ENCODE measurements around the gene MTHFD1L.

Gene MTHFD1L

DNA sequence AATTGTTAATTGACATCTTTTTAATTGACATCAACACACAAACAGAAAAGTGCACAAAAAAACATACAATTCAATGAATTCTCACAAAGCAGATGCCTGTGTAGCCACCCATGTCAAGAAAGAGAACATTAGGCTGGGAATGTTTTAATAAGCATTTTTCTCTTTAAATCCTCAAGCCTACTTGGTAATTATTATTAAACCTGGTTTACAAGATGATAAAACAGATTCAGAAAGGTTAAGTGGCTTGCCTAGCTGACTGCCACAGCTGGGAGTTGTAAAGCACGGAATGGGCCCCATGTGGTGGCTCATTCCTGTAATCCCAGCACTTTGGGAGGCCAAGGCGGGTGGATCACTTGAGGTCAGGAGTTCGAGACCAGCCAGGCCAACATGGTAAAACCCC is 284.3 kb downstream of the MTHFD1L start:
- Histone ChIP-seq H3K4me2 (ENCODE audit: insufficient read depth, low read length) (no peak overlapping the region), H3K4me1 (ENCODE audit: insufficient read depth, low read length) (no peaks in the 10 kb centered on the region), H3K79me2 (ENCODE audit: insufficient read depth, low read length) (no peaks in the 10 kb centered on the region), H3K4me3 (ENCODE audit: low read depth in 1 of 2, low read length in 2 of 2) (no peak overlapping the region), H3K36me3 (ENCODE audit: insufficient read depth, low read length) (no peaks in the 10 kb centered on the region), H3K27me3 (ENCODE audit: insufficient read depth, low read length, poor library complexity) (no peaks in the 10 kb centered on the region), H4K20me1 (ENCODE audit: insufficient read depth, low read length) (no peaks in the 10 kb centered on the region), H2AFZ (ENCODE audit: low read depth, low read length) (no peak overlapping the region), H3K27ac (ENCODE audit: low read length) (no peak overlapping the region), H3K9ac (ENCODE audit: low read depth, low read length) (no peak overlapping the region), H3K9me3 (ENCODE audit: insufficient read depth, low read length, severe bottlenecking) (no peaks in the 10 kb centered on the region)
- ATAC-seq (ENCODE audit: insufficient read depth, low read depth), result no peak
- DNase-seq, result no peak
- TF ChIP-seq, protein P1, sequence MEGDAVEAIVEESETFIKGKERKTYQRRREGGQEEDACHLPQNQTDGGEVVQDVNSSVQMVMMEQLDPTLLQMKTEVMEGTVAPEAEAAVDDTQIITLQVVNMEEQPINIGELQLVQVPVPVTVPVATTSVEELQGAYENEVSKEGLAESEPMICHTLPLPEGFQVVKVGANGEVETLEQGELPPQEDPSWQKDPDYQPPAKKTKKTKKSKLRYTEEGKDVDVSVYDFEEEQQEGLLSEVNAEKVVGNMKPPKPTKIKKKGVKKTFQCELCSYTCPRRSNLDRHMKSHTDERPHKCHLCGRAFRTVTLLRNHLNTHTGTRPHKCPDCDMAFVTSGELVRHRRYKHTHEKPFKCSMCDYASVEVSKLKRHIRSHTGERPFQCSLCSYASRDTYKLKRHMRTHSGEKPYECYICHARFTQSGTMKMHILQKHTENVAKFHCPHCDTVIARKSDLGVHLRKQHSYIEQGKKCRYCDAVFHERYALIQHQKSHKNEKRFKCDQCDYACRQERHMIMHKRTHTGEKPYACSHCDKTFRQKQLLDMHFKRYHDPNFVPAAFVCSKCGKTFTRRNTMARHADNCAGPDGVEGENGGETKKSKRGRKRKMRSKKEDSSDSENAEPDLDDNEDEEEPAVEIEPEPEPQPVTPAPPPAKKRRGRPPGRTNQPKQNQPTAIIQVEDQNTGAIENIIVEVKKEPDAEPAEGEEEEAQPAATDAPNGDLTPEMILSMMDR (IDR thresholded peaks at IDR 0.05; ENCODE audit: borderline replicate concordance, extremely low read depth, low read length, poor library complexity, severe bottlenecking), result no peak
- TF ChIP-seq EZH2 (IDR thresholded peaks at IDR 0.05; ENCODE audit: borderline replicate concordance, low read depth, low read length, severe bottlenecking), result no peak

All from DND-41 (cell line).